Measurements from ENCODE around the gene ELN. TPM values are rescaled to one million over a fixed set of nuclear protein-coding genes. Genes with fewer than 3 reads are reported as not detected.
"Not testable (repeated sequence)": the region's sequence is repeated elsewhere in the genome, so short reads cannot be mapped to it uniquely, and the experiment has no call there.

ELN gene
- total RNA-seq, 4 donors from 2014 or later: 11.5 to 210 (median 27.9) TPM

DNA sequence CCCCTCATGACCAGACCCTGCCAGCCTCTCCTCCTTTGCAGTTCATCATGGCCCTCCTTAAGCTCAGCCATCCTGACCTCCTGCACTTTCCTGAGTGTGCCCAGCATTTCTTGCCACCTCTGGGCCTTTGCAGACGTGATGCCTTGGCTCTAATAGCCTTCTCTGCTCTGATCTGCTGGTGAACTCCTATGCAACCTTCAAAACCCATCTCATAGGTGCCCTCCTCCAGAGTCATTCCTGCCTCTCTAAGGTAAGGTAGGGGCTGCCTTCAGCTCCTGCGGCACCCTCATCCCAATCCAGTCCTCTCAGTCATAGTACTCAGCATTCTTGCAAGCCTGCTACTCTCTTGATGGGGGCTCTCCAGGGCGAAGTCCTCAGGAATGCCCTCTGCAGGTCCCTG, 19.3 kb upstream of the ELN start:
- TF ChIP-seq, protein P1, sequence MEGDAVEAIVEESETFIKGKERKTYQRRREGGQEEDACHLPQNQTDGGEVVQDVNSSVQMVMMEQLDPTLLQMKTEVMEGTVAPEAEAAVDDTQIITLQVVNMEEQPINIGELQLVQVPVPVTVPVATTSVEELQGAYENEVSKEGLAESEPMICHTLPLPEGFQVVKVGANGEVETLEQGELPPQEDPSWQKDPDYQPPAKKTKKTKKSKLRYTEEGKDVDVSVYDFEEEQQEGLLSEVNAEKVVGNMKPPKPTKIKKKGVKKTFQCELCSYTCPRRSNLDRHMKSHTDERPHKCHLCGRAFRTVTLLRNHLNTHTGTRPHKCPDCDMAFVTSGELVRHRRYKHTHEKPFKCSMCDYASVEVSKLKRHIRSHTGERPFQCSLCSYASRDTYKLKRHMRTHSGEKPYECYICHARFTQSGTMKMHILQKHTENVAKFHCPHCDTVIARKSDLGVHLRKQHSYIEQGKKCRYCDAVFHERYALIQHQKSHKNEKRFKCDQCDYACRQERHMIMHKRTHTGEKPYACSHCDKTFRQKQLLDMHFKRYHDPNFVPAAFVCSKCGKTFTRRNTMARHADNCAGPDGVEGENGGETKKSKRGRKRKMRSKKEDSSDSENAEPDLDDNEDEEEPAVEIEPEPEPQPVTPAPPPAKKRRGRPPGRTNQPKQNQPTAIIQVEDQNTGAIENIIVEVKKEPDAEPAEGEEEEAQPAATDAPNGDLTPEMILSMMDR (IDR thresholded peaks at IDR 0.05): no peak

DNA sequence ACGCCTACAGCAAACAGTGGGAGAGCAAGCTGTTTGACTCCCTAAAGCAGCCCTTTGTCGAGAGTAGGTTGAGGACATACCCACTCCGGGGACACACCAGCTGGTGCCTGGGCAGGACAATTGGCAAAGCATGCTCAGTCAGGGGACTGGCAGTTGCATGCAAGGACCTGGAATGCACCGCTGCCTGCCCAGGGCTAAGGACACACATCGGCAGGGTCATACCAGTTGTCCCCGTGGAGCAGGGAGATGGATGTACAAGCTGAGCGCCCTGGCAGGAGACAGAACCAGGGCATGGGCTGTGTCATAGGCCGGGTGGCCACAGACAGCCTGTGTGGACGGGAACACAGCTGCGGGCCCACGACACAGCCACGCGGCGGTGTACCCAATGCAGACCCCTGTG, 18.3 kb upstream of the ELN start:
- Histone ChIP-seq H3K36me3 (no peaks in the 10 kb centered on the region), H3K27ac (no peak overlapping the region)
- TF ChIP-seq, protein P1 (IDR thresholded peaks at IDR 0.05): no peak
- TF ChIP-seq POLR2A (IDR thresholded peaks at IDR 0.05): no peak

More for the DNA sequence above, 19.3 kb upstream of the ELN start:
- no peak overlapping the region for H3K27ac ChIP-seq
- H3K27me3 ChIP-seq: no peaks in the 10 kb centered on the region
- H3K4me3 ChIP-seq: no peak overlapping the region
- no peaks in the 10 kb centered on the region for H3K36me3 ChIP-seq
- H3K4me1 ChIP-seq: peaks cover 0 to 6% (median 0%) of the 10 kb centered on the region in 4 donors
- no peaks in the 10 kb centered on the region for H3K9me3 ChIP-seq
- no peak for DNase-seq

DNA sequence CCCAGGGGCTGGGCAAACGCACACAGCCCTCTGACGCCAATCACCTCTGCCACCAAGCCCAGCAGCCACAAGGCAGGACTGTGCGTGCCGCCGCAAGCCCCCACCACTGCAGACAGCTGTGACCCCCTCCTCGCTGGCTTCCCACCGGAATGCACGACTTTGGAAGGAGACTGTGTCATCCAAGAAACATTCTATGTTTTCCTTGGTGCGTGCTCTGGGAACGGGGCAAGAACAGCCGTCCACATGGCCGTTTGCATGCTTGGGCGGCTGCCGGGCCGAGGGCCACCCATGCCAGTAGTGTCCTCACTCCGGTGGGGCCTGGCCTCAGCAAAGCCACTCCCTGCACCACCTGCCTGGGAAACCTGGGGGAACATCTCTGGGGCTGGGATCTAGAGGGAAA, 17.6 kb upstream of the ELN start:
- no peak for DNase-seq
- no peak for TF ChIP-seq POLR2A (IDR thresholded peaks at IDR 0.05)
- TF ChIP-seq, protein P1 (IDR thresholded peaks at IDR 0.05): no peak
- Histone ChIP-seq H3K4me1 (peaks cover 0 to 6% (median 0%) of the 10 kb centered on the region in 4 donors), H3K9me3 (no peaks in the 10 kb centered on the region), H3K4me3 (no peak overlapping the region), H3K36me3 (no peaks in the 10 kb centered on the region), H3K27me3 (no peaks in the 10 kb centered on the region), H3K27ac (no peak overlapping the region)

More for the DNA sequence above, 18.3 kb upstream of the ELN start:
- Histone ChIP-seq H3K27me3 (no peaks in the 10 kb centered on the region), H3K9me3 (no peaks in the 10 kb centered on the region), H3K4me3 (no peak overlapping the region), H3K4me1 (peaks cover 0 to 6% (median 0%) of the 10 kb centered on the region in 4 donors)
- no peak for DNase-seq

DNA sequence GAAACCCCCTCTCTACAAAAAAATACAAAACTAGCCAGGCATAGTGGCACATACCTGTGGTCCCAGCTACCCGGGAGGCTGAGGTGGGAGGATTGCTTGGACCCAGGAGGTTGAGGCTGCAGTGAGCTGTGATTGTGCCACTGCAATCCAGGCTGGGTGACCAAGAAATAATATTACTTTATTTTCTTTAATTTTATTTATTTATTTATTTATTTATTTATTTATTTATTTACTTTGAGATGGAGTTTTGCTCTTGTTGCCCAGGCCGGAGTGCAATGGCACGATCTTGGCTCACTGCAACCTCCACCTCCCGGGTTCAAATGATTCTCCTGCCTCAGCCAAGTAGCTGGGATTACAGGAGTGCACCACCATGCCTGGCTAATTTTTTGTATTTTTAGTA, 16.6 kb upstream of the ELN start:
- not testable (repeated sequence) for DNase-seq, H3K27me3 ChIP-seq, H3K36me3 ChIP-seq, H3K27ac ChIP-seq, H3K4me1 ChIP-seq, H3K9me3 ChIP-seq, H3K4me3 ChIP-seq

DNA sequence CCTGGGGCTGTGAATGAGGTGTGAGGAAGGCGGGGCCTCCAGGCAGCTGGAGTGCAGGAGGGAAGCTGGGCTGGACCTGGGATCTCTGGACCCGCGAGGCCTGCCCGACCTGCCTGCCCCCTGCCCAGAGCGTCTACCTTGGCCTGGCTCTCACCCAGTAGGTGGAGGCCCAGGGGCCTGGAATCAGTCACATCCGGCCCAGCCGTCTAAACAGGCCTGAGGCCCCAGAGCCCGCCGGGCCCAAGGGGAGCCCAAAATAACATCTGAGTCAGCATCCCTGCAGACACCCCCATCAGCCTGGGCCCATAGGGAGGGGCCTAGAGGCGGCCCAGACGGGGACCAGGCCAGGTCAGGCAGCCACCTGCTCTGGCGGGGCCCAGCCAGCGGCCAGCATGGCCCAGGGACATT, 15.1 kb upstream of the ELN start:
- TF ChIP-seq POLR2A (IDR thresholded peaks at IDR 0.05): no peak
- TF ChIP-seq, protein P1 (IDR thresholded peaks at IDR 0.05): no peak
- Histone ChIP-seq H3K27me3 (no peaks in the 10 kb centered on the region), H3K36me3 (no peaks in the 10 kb centered on the region), H3K4me1 (no peaks in the 10 kb centered on the region), H3K4me3 (no peak overlapping the region), H3K9me3 (no peaks in the 10 kb centered on the region), H3K27ac (no peak overlapping the region)
- DNase-seq: no peak

DNA sequence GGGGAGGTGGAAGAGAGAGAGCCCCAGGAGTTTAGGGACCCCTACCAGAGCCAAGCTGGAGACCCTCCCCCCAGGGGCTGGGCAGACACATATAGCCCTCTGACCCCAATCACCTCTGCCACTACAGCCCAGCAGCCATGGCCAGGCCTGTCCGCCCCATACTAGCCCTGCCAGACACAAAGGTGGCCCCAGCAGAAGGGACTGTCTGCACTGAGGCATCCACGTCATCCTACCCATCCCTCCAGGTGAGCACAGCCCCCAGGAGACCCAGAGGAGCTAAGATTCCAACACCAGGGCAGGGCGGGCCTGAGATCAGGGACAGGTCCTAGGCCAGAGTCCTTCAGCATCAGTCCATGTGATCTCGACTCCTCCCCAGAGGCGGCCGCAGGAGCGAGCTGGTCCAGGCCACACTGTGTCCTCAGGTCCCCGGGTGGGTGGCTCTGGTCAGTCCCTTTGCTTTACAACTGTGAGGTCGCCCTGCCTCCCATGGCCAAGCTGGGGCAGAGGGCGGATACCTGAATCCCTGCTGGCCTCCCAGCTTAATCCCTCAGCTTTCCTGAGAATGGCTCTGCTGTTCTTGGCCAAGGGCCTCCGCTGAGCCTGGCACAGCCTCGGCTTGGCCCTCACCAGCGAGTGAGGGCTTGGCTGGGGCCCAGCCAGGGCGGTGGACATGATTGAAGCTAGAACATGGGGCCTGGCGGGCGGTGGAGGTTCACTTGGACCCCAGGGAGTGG, 14.3 kb upstream of the ELN start:
- Histone ChIP-seq H3K4me1 (no peaks in the 10 kb centered on the region), H3K9me3 (no peaks in the 10 kb centered on the region), H3K27me3 (no peaks in the 10 kb centered on the region), H3K4me3 (no peak overlapping the region), H3K27ac (no peak overlapping the region), H3K36me3 (no peaks in the 10 kb centered on the region)
- no peak for DNase-seq
- TF ChIP-seq, protein P1 (IDR thresholded peaks at IDR 0.05): no peak
- no peak for TF ChIP-seq POLR2A (IDR thresholded peaks at IDR 0.05)
